Measurements from ENCODE around the gene PLOD3.

Gene PLOD3

DNA sequence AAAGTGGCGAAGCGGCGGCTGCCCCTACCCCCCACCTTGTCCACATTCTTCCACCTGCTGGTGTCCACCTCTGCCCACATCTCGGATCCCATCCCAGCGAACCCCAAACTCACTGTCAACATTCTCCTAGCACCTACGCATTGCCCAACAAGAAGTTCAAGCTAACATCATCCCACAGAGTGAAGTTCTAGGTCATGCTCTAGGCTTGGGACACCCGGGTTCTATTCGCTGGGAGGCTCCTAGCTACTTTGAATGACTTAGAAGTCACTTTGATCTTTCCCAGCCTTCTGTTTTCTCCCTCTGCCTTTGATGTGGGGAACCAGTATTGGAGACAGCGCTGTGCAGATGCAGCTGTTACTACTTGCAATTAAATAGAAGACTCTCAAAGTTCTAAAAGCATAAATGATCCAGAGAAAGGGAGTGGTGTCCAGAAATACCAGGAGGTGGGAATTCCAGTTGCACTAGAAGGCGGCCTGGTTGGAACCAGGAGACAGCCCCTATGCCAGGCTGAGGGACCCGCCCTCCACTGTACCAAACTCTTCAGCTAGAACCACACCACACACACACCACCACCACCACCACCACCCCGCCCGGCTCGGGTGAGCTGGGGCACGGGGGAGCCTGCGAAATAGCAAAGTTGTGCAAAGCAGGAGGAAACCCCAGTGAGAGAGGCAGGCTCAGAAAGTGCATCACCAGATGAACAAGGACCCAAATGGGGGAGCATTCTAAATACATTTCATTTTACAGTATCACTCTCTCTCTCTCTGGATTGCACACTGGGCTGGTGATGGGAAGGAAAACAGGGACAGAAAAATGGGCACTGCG is 46.6 kb downstream of the PLOD3 start:
- H3K4me3 ChIP-seq (ENCODE audit: insufficient read depth, low read depth, low read length) = no peak overlapping the region
- peaks cover 100% of the 10 kb centered on the region for H3K27me3 ChIP-seq (ENCODE audit: control insufficient read depth, insufficient read depth, low read length, poor library complexity, severe bottlenecking)
- H3K4me1 ChIP-seq (ENCODE audit: control insufficient read depth, insufficient read depth, low read length) = peaks cover 49% of the 10 kb centered on the region
- H3K27ac ChIP-seq (ENCODE audit: insufficient read depth, low read depth, low read length, poor library complexity, severe bottlenecking) = no peak overlapping the region
- H3K36me3 ChIP-seq (ENCODE audit: control insufficient read depth, insufficient read depth, low read length) = no peaks in the 10 kb centered on the region
- H3K9me3 ChIP-seq (ENCODE audit: control insufficient read depth, low read length) = no peaks in the 10 kb centered on the region
- 5 to 9% methylated on average over 17 of the region's 17 CpGs for WGBS, 2 experiments

DNA sequence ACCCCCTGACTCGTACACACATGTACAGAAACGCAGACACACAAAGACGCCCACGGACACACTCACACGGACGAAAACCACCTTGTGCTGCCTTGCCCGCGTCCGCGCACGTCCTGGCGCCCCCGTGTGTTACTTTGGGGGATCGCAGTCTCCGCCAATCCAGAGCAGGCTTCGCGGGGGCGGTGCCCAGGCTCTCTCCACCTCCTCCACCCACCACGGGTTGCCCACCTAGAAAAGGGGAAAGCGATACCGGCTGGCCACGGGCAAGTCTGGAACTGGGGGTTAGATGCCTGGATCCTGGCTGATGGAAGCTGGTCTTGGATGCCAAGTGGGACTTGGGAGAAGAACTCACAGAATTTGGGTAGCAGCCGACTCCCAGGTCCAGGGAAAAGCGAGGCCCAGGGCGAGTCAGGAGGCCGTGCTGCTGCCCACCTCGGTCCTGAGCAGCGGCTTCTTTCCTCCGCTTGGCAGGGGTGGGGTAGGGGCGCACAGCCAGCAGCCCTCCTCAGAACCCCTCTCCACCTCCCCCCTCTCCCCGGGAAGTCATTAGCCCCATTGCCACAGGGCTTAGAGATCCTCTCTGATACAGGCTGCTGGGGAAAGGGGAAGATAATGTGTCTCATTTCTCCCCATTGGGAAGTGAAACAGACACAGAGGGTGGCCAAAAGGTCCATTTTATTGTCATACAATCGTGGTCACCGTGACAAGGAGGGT is 47.4 kb downstream of the PLOD3 start:
- Histone ChIP-seq H3K4me1 (ENCODE audit: control insufficient read depth, insufficient read depth, low read length) (peaks cover 53% of the 10 kb centered on the region), H3K27me3 (ENCODE audit: control insufficient read depth, insufficient read depth, low read length, poor library complexity, severe bottlenecking) (peaks cover 100% of the 10 kb centered on the region), H3K27ac (ENCODE audit: insufficient read depth, low read depth, low read length, poor library complexity, severe bottlenecking) (no peak overlapping the region), H3K9me3 (ENCODE audit: control insufficient read depth, low read length) (no peaks in the 10 kb centered on the region), H3K4me3 (ENCODE audit: insufficient read depth, low read depth, low read length) (no peak overlapping the region), H3K36me3 (ENCODE audit: control insufficient read depth, insufficient read depth, low read length) (no peaks in the 10 kb centered on the region)
- 2% methylated on average over 32 to 33 of the region's 33 CpGs for WGBS, 2 experiments

DNA sequence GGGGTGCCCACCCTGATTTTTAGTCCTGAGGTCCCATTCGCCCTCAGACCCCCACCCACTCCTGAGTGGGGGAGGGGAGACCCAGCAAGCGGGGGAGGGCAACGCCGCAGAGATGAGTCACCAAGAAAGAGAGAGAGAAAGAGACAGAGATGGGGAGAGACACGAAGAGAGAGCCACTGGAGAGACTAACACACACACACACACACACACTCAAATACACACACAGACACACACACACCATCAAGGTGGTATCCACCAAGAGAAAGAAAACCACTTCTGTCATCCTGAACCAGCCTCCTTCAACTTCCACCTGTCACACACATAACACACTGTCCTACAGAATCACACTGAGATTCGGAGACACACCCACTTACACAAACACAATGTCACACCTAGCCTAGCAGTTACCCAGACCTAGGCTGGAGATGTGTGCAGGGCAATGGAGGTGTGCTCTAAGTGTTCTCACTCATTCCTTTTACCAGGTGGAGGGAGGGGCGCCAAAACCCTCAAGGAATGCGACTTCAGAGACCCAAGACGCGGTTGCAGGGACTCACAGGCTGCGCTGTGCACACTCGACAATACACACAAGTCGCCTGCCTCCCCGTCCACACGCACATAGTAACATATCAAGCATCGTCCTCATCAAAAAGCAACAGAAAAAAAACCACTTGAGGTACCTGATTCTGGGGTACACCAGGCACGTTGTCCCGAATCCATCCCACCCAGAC is 48.1 kb downstream of the PLOD3 start:
- H3K9me3 ChIP-seq (ENCODE audit: control insufficient read depth, low read length) = no peaks in the 10 kb centered on the region
- H3K4me3 ChIP-seq (ENCODE audit: insufficient read depth, low read depth, low read length) = no peak overlapping the region
- H3K36me3 ChIP-seq (ENCODE audit: control insufficient read depth, insufficient read depth, low read length) = no peaks in the 10 kb centered on the region
- H3K4me1 ChIP-seq (ENCODE audit: control insufficient read depth, insufficient read depth, low read length) = peaks cover 58% of the 10 kb centered on the region
- 1 to 3% methylated on average over 15 to 18 of the region's 18 CpGs for WGBS, 2 experiments
- no peak overlapping the region for H3K27ac ChIP-seq (ENCODE audit: insufficient read depth, low read depth, low read length, poor library complexity, severe bottlenecking)
- peaks cover 100% of the 10 kb centered on the region for H3K27me3 ChIP-seq (ENCODE audit: control insufficient read depth, insufficient read depth, low read length, poor library complexity, severe bottlenecking)

DNA sequence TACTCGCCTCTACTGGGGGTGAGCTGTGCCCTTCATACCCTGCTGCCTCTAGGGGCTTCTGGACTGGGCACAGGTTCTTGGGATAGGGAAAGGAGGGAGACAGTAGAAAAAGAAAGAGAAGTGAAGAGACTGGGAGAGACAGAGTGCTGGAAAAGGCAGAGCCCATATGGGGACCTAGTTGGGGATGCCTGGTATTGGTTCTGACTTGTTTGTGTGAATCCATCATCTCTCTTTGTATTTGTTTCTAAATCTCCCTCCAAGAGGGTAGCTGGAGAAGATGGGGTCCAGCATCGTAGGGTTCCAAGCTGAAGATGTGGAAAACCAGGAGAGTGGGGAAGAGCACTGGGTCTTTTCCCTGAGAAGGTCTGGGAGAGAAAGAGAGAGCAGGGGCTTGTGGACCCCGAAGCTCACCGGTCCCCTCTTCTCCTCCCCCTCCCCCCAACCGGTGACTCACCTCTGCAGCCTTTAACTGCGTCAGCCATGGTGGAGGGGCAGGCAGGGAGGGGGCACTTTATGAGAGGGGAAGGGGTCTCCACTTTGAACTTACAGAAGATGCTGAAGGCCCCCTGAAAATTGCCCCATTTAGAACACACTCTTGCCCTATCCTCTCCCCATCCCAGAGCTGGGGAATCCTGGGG is 48.9 kb downstream of the PLOD3 start:
- Histone ChIP-seq H3K9me3 (ENCODE audit: control insufficient read depth, low read length) (no peaks in the 10 kb centered on the region), H3K4me1 (ENCODE audit: control insufficient read depth, insufficient read depth, low read length) (peaks cover 65% of the 10 kb centered on the region)

DNA sequence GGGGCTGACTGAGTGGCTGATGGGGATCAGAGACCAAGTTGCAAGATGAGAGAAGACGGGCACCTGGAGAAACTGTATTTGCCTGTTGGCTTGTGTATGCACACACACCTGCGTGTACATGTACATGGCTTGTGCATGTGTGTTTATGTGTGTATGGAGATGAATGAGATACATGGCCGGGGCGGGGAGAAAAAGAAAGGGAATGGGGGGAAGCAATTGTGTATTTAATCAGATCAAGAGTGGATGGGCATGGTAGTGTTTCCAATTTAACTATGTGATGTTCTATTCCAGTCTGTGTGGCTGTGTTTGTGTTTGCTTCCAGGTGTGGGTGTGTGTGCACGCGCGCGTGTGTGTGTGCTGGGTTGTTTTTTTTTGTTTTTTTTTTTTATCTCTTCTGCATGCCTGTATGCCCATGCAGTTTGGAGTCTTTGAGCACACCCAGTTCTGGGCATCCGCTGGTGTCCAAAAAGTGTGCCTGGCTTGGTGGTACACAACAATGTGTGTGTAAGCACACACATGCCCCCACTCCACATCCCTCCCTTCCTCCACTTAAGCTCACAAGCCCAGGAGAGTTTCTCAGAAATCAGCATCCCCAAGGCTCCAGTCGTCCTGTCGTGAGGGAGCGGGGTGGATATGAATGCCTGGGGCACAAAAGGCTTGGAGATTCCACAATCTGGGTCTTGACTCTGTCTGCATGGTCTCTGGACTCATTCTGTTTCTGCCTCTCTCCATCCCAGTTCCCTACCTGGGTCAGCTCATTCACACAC is 49.6 kb downstream of the PLOD3 start:
- H3K27me3 ChIP-seq (ENCODE audit: control insufficient read depth, insufficient read depth, low read length, poor library complexity, severe bottlenecking) = peaks cover 99% of the 10 kb centered on the region
- no peak overlapping the region for H3K27ac ChIP-seq (ENCODE audit: insufficient read depth, low read depth, low read length, poor library complexity, severe bottlenecking)
- no peaks in the 10 kb centered on the region for H3K9me3 ChIP-seq (ENCODE audit: control insufficient read depth, low read length)
- no peaks in the 10 kb centered on the region for H3K36me3 ChIP-seq (ENCODE audit: control insufficient read depth, insufficient read depth, low read length)
- peaks cover 61% of the 10 kb centered on the region for H3K4me1 ChIP-seq (ENCODE audit: control insufficient read depth, insufficient read depth, low read length)
- WGBS, 2 experiments = 4 to 6% methylated on average over 12 of the region's 12 CpGs
- no peak overlapping the region for H3K4me3 ChIP-seq (ENCODE audit: insufficient read depth, low read depth, low read length)

More for the DNA sequence above, 48.9 kb downstream of the PLOD3 start:
- WGBS, 2 experiments = 8 to 21% methylated on average over 2 to 6 of the region's 6 CpGs
- Histone ChIP-seq H3K4me3 (ENCODE audit: insufficient read depth, low read depth, low read length) (no peak overlapping the region), H3K36me3 (ENCODE audit: control insufficient read depth, insufficient read depth, low read length) (no peaks in the 10 kb centered on the region), H3K27me3 (ENCODE audit: control insufficient read depth, insufficient read depth, low read length, poor library complexity, severe bottlenecking) (peaks cover 100% of the 10 kb centered on the region), H3K27ac (ENCODE audit: insufficient read depth, low read depth, low read length, poor library complexity, severe bottlenecking) (no peak overlapping the region)

DNA sequence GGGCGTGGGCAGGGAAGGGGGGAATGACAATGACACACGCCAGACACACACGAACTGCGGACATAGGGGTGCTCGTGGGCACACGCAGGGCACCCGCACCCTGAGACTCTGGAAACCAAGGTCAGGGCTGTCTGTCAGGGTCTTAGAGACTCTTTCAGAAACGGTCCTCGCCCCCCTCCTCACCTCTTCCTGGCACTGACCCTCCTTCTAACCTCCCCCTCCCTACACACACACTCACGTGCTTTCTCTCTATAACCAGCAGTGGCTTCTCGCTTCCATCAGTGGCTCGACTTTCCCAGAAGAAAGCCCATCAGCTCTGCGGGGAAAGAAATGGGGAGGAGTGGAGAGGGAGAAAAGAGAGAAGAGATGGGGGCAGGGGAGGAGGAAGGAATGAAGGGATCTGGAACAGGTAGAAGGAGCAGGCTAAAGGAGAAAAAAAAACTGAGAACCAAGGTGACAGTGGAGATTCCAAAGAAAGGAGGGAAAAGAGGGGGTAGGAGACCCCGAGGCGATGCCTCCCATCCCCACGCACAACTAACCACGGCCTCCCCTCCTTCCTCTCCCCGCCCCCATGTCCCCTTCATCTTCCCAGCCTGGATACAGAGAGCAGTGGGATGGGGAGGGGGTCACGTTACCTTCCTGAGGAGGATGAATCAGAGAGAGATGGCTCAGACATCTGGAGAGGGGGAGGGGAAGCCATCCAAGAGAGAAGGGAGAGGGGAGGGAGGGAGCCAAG is 50.3 kb downstream of the PLOD3 start:
- Histone ChIP-seq H3K9me3 (ENCODE audit: control insufficient read depth, low read length) (no peaks in the 10 kb centered on the region), H3K36me3 (ENCODE audit: control insufficient read depth, insufficient read depth, low read length) (no peaks in the 10 kb centered on the region), H3K4me1 (ENCODE audit: control insufficient read depth, insufficient read depth, low read length) (peaks cover 60% of the 10 kb centered on the region), H3K4me3 (ENCODE audit: insufficient read depth, low read depth, low read length) (no peak overlapping the region), H3K27ac (ENCODE audit: insufficient read depth, low read depth, low read length, poor library complexity, severe bottlenecking) (no peak overlapping the region), H3K27me3 (ENCODE audit: control insufficient read depth, insufficient read depth, low read length, poor library complexity, severe bottlenecking) (peaks cover 99% of the 10 kb centered on the region)
- WGBS, 2 experiments = 1% methylated on average over 14 of the region's 19 CpGs

DNA sequence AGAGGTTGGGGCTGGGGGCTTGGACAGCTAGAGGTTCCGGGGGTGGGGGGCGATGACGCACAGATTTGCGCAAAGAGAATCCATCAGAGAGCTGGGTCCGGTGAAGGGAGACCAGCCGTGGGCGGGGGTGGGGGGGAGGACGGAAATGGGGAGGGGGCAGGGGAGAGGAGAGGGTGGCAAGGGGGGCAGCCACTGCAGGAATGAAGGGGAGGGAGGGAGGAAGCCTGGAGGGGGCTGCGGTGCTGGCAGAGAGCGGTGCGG is 50.8 kb downstream of the PLOD3 start:
- 0 to 2% methylated on average over 8 to 11 of the region's 11 CpGs for WGBS, 2 experiments
- Histone ChIP-seq H3K27me3 (ENCODE audit: control insufficient read depth, insufficient read depth, low read length, poor library complexity, severe bottlenecking) (peaks cover 99% of the 10 kb centered on the region), H3K4me3 (ENCODE audit: insufficient read depth, low read depth, low read length) (no peak overlapping the region), H3K27ac (ENCODE audit: insufficient read depth, low read depth, low read length, poor library complexity, severe bottlenecking) (no peak overlapping the region), H3K36me3 (ENCODE audit: control insufficient read depth, insufficient read depth, low read length) (no peaks in the 10 kb centered on the region), H3K4me1 (ENCODE audit: control insufficient read depth, insufficient read depth, low read length) (peaks cover 59% of the 10 kb centered on the region), H3K9me3 (ENCODE audit: control insufficient read depth, low read length) (no peaks in the 10 kb centered on the region)

DNA sequence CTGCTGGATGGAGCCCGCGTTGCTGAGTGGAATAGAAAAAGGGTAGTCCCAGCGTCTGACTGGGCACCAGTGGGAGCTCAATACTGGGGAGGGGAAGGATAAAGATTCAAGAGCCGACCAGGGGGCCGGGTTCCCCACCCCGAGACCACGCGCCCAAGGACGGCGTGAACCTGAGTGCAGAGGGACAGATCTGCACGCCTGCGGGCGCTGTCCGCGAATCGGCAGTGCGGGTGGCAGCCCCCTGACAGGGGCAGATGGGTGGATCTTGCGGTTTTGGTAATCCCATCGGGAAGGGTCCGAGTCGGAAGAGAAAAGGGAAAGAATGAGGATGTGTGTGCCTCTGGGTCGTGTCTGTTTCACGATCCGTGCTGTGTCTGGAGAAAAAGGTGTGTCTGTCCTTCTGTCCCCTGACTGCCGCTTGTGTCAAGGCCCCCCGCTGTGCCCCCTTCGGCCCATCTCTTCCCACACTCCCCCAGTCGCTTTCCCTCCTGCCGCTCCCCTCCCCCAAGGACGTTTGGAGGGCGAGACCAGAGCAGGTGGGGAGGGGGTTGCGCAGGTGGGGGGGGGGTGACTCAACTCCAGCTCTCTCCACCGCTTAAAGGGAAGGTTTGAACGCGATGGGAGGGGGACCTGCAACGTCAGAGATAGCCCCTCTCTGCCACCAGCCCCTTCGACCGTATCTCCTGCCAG is 51.3 kb downstream of the PLOD3 start:
- WGBS, 2 experiments = 1% methylated on average over 32 to 36 of the region's 38 CpGs
- no peak overlapping the region for H3K27ac ChIP-seq (ENCODE audit: insufficient read depth, low read depth, low read length, poor library complexity, severe bottlenecking)

More for the DNA sequence above, 51.3 kb downstream of the PLOD3 start:
- H3K9me3 ChIP-seq (ENCODE audit: control insufficient read depth, low read length) = no peaks in the 10 kb centered on the region
- H3K4me1 ChIP-seq (ENCODE audit: control insufficient read depth, insufficient read depth, low read length) = peaks cover 59% of the 10 kb centered on the region
- H3K27me3 ChIP-seq (ENCODE audit: control insufficient read depth, insufficient read depth, low read length, poor library complexity, severe bottlenecking) = peaks cover 99% of the 10 kb centered on the region
- H3K4me3 ChIP-seq (ENCODE audit: insufficient read depth, low read depth, low read length) = peak overlapping the region; percentile 3
- H3K36me3 ChIP-seq (ENCODE audit: control insufficient read depth, insufficient read depth, low read length) = no peaks in the 10 kb centered on the region
